Left renal pelvis (tissue), 4 donors: ENCODE measurements around the gene LBHD1. TPM values are rescaled to one million over a fixed set of nuclear protein-coding genes. Genes with fewer than 3 reads are reported as not detected.
"Not testable (repeated sequence)": the region's sequence is repeated elsewhere in the genome, so short reads cannot be mapped to it uniquely, and the experiment has no call there.

Experiments used
- DNase-seq, 4 donors: peaks; one replicate each; pipeline ENCODE4 v3.0.0-alpha.2; 2013; ENCODE audit warnings: low read depth in 4 of 4, low spot score in 3 of 4
- polyA plus RNA-seq, 4 donors: library from polyadenylated mRNA; unstranded; fragments of 120-200 nt; gene quantifications; one replicate each; pipeline ENCODE4 v1.2.1, GENCODE V29; 2013; ENCODE audit not compliant: insufficient read length in 4 of 4

The LBHD1 gene
- 1 to 10 TPM; 5.6 to 8.5 (median 6.1) TPM for polyA plus RNA-seq

DNA sequence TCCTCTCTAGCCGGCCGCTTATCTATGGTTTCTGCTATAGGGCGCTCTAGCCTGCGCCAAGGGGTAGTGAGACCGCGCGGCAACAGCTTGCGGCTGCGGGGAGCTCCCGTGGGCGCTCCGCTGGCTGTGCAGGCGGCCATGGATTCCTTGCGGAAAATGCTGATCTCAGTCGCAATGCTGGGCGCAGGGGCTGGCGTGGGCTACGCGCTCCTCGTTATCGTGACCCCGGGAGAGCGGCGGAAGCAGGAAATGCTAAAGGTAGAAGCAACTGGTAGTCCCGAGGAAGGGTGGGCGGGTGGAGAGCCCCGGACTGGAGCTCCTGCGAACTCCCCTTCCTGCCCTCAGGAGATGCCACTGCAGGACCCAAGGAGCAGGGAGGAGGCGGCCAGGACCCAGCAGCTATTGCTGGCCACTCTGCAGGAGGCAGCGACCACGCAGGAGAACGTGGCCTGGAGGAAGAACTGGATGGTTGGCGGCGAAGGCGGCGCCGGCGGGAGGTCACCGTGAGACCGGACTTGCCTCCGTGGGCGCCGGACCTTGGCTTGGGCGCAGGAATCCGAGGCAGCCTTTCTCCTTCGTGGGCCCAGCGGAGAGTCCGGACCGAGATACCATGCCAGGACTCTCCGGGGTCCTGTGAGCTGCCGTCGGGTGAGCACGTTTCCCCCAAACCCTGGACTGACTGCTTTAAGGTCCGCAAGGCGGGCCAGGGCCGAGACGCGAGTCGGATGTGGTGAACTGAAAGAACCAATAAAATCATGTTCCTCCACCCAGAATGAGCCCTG, at the start of gene LBHD1, which contains the start of gene UQCC3:
Gene LBHD1, minus strand, starts transcription at position 660 of the 782 bp plus-strand sequence. CDS start 2,236 bp downstream, outside the sequence.
Gene UQCC3, plus strand, starts transcription at position 66 of the 782 bp plus-strand sequence. Its CDS starts 73 bp downstream, at position 139.
- peak in 1 of 4 donors; percentile 75 for DNase-seq

- no peak for DNase-seq
Measured at GRCh38 chr11:62719302-62719978, 47.4 kb upstream of the LBHD1 start.

GRCh38 chr11:62716816-62717215, 44.7 kb upstream of the LBHD1 start:
- no peak for DNase-seq

DNA sequence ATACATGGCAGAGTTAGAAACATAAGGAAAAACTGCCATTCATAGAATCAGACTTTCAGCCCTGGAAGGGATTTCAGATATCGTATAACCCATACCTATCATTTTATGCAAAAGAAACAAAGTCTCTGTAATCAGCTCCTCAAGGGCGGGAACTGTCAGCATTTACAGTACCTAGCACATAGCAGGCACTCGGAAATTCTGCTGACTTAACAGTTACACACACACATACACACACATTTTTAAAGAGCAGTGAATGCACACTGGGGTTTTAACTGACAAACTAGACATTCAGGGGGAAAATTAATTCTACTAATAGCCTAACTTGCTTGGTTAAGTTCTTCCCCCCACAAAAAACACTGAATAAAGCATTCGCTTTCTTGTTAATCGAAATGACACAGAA, 44.1 kb upstream of the LBHD1 start:
- no peak for DNase-seq

GRCh38 chr11:62715150-62716130, 43.4 kb upstream of the LBHD1 start:
- no peak for DNase-seq

GRCh38 chr11:62713343-62713742, 41.3 kb upstream of the LBHD1 start:
- DNase-seq, result no peak

- no peak for DNase-seq
Measured at GRCh38 chr11:62712861-62713260, 40.8 kb upstream of the LBHD1 start.

DNA sequence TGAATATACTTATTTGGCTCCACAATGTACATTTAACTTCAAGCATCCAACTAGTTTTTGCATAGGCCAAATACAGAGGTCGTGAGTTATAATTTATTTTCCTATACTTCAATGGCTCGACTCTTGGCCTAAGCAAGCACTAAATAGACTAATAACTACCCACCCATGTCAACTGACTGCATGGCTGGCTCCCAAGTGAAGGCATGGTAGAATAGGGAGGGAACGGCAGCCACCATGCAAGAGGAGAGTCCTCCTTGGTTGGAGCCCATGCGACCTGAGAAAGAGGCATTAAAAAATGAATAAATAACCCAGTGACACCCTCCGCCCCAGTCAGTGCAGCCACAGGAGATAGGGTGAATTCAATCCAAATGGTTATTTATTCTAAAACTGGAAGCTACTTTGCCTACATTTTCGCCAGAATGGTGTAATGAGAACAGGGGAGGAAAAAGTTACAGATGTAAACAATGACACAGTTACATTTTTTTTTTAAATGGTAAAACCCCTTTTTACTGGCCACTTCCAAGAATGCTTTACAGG, 40.3 kb upstream of the LBHD1 start:
- DNase-seq, result no peak

GRCh38 chr11:62710001-62710345, 37.9 kb upstream of the LBHD1 start:
- DNase-seq, result no peak

- DNase-seq, result peak; percentile 94 to 98 (median 96)
Measured at GRCh38 chr11:62709247-62710000, 37.4 kb upstream of the LBHD1 start.

DNA sequence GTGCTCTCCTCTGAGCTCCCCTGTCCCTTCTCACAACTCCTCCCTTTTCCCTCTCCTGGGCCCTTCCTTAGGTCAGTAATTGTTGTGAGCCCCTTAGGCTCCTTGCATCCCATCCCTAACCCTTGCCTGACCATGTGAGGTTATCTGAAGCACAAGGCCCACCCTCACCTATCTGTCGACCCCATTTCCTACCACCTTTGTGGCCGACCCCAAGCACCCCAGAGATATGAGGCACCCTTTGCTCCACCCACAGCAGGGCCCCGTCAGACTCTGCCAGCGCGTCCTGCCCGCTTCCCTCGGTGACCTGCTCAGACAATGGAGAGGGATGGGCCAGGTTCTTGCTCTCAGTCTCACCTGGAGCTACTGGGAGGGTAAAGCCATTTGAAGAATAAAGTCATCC, 36.7 kb upstream of the LBHD1 start:
- DNase-seq, result no peak

DNA sequence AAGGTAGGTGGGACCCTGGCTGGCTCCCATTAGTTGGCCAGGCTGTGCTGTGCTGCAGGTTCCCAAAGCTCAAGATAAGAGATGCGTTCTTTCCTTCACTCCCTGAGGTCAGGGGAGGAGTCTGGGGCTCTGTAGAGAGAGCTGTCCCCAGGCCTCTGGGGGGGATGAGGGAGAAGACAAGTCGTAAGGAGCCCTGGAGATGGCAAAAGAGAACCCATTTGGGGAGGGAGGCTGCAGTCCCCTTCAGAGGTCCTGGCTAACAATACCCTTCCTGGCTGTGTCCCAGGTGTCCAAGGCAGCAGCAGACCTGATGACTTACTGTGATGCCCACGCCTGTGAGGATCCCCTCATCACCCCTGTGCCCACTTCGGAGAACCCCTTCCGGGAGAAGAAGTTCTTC, 36.3 kb upstream of the LBHD1 start:
- no peak for DNase-seq

- DNase-seq, result peak in 2 of 4 donors; percentile 65 to 70
Measured at GRCh38 chr11:62707277-62707861, 35.3 kb upstream of the LBHD1 start, which contains the start of the genes BSCL2 and GNG3. BSCL2 (minus strand) TSS chr11:62707424; CDS start chr11:62707195, 229 bp downstream. GNG3 (plus strand) TSS chr11:62707676; CDS start chr11:62708296, 620 bp downstream.

DNA sequence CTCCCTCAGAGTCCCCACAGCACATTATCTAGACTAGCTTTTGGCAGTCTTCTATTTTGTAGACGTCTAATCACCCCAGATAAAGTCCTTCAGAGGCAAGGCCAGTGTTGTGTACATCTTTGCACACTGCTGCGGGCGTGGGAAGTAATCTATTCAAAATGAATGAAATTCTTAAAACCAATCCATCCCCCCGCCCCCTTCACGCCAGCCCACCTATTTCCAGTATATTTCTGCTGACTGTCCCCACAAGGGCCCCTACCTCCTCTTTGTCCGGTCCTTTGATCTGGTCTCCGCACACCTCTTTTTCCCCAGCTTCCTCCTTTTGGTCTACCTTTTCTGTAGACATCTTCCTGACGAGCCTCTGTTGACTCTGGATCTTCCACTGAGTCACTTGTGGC, 34.8 kb upstream of the LBHD1 start:
- DNase-seq, result no peak

DNA sequence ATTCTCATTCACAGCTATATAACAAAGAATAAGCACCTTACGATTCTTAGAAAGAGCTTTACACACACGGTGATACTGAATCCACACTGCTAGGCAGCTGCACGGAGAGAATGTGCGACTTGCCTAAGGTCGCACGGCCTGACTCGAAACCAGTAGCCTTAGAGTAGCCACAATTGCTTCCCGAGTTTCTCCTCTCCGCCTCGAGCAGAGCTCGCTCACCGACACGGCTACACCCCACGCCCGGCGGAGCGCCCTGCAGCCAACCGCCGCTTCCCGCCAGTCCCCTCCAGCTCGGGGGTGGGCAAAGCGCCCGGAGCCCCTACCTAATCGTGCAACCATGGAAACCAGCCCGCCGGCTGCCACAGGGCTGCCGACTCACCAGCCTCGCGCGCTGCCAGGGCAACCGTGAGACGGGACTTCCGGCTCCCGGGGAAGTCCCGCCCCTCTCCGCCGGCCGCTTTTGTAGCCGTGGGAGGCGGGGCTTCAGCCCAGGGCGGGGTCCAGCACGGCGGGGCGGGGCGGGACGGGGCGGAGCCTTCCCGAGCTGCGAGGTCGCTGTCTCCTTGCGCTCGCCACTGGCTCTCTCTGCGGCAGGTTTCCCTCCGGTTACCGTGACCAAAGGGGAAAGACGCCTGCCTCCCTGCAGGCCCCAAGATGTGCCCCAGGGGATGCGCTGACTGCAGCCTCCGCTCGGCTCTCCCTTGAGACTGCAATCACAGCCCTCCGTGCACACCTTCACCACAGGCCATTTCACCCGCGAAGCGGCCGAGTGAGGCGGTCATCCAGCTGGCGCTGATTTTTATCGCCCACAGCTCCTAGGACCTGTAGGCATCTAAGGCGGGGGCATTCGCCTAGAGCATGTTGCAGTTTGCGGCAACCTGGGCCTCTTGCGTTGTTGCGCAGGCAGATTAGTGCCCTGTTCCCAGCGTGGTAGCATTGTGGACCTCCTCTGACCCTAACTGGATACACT, 34.1 kb upstream of the LBHD1 start:
- peak; percentile 77 to 84 (median 84) for DNase-seq

GRCh38 chr11:62705413-62705812, 33.3 kb upstream of the LBHD1 start:
- DNase-seq, result no peak

DNA sequence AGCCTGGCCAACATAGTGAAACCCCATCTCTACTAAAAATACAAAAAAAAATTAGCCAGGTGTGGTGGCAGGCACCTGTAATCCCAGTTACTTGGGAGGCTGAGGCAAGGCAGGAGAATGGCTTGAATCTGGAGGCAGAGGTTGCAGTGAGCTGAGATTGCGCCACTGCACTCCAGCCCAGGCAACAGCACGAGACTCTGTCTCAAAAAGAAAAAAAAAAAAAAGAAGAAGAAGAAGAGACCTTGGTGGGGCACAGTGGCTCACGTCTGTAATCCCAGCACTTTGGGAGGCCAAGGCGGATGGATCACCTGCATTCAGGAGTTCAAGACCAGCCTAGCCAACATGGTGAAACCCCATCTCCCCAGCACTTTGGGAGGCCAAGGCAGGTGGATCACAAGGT, 31.9 kb upstream of the LBHD1 start:
- DNase-seq, result not testable (repeated sequence)

DNA sequence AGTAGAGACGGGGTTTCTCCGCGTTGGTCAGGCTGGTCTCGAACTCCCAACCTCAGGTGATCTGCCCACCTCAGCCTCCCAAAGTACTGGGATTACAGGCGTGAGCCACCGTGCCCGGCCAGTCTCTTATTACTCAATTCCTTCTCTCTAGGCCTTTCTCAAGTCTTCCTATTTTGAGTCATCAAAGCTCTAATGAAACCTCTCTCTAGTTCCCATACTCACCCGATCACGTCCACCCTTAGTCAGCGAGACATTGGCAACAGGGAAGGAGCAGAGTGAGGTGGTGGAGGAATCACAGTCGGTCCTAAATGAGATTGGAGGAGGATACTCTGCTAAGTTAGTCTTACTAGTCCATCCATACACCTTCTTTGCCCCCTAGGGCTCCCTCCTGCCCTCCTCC, 30.2 kb upstream of the LBHD1 start:
- no peak for DNase-seq
